HS-27A (cell line): ENCODE results near the gene KCNK17.

Experiments used
- DNase-seq: peaks from one replicate; pipeline ENCODE4 v3.0.0-alpha.2; 2012; ENCODE audit warnings: low read depth, missing footprints

The KCNK17 gene

GRCh38 chr6:39314273-39314795 lies at the start of gene KCNK17:
Gene KCNK17 (minus strand): TSS chr6:39314419. CDS start chr6:39314320, 99 bp downstream.
- no peak for DNase-seq

- no peak for DNase-seq
Measured at GRCh38 chr6:39363280-39363679, 49.1 kb upstream of the KCNK17 start.

- no peak for DNase-seq
Measured at GRCh38 chr6:39362487-39362865, 48.3 kb upstream of the KCNK17 start.

- DNase-seq, result peak; percentile 14
Measured at GRCh38 chr6:39361657-39362486, 47.7 kb upstream of the KCNK17 start.

- DNase-seq, result no peak
Measured at GRCh38 chr6:39360378-39360777, 46.2 kb upstream of the KCNK17 start.

- DNase-seq, result no peak
Measured at GRCh38 chr6:39357998-39358686, 43.9 kb upstream of the KCNK17 start.

GRCh38 chr6:39353698-39354315 lies 39.6 kb upstream of the KCNK17 start:
- DNase-seq, result no peak

- no peak for DNase-seq
Measured at GRCh38 chr6:39350723-39351505, 36.7 kb upstream of the KCNK17 start.

GRCh38 chr6:39348740-39349139 lies 34.5 kb upstream of the KCNK17 start:
- no peak for DNase-seq

- DNase-seq, result no peak
Measured at GRCh38 chr6:39347906-39348585, 33.8 kb upstream of the KCNK17 start.

- DNase-seq, result no peak
Measured at GRCh38 chr6:39347206-39347605, 33.0 kb upstream of the KCNK17 start.

- DNase-seq, result no peak
Measured at GRCh38 chr6:39344821-39345280, 30.6 kb upstream of the KCNK17 start.

GRCh38 chr6:39343396-39343870 lies 29.2 kb upstream of the KCNK17 start:
- DNase-seq, result no peak

- no peak for DNase-seq
Measured at GRCh38 chr6:39342692-39343395, 28.6 kb upstream of the KCNK17 start.

GRCh38 chr6:39341937-39342336 lies 27.7 kb upstream of the KCNK17 start:
- no peak for DNase-seq

- DNase-seq, result no peak
Measured at GRCh38 chr6:39341352-39341751, 27.1 kb upstream of the KCNK17 start.

GRCh38 chr6:39339868-39340550 lies 25.8 kb upstream of the KCNK17 start:
- no peak for DNase-seq

GRCh38 chr6:39339096-39339867 lies 25.1 kb upstream of the KCNK17 start:
- DNase-seq, result no peak

GRCh38 chr6:39338397-39338796 lies 24.2 kb upstream of the KCNK17 start:
- no peak for DNase-seq
